GM18858 (cell line): ENCODE measurements around the gene OSBPL5.

Experiments
- ATAC-seq: cut with Tn5 transposase; IDR thresholded peaks from one replicate; pipeline ENCODE4 v1.9.1; 2021; ENCODE audit not compliant: unreplicated experiment

Gene OSBPL5

GRCh38 chr11:3198815-3199214 is 33.7 kb upstream of the OSBPL5 start:
- ATAC-seq = no peak

DNA sequence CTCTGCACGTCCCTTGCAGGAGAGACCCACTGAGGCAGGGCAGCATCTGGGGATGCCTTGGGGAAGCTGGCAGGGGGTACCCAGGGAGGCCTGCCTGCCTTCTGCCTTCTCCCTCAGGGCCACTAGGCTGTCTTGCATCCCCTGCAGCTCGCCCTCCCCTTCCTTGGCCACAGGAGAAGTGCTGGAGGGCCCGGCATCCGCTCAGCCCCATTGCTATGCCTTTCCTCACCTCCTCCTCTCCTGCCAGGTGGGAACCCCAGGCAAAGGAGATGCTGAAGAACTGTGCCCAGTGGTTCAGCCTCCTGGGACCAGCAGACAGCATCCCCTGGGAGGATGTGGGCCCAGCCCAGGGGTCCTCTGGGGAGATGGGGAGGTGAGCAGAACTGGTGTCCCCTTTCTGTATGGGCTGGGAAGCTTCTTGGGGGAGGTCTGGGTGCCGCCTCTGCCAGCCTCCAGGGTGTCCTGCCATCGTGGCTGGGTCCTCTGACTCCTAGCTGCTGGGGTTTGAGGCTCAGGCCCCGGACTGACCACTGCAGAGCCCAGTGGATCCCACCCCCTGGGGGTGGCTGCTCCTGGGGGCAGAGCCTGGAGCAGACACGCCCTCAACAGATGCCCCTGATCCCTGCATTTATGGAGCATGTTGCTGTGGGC is 32.9 kb upstream of the OSBPL5 start:
- no peak for ATAC-seq

DNA sequence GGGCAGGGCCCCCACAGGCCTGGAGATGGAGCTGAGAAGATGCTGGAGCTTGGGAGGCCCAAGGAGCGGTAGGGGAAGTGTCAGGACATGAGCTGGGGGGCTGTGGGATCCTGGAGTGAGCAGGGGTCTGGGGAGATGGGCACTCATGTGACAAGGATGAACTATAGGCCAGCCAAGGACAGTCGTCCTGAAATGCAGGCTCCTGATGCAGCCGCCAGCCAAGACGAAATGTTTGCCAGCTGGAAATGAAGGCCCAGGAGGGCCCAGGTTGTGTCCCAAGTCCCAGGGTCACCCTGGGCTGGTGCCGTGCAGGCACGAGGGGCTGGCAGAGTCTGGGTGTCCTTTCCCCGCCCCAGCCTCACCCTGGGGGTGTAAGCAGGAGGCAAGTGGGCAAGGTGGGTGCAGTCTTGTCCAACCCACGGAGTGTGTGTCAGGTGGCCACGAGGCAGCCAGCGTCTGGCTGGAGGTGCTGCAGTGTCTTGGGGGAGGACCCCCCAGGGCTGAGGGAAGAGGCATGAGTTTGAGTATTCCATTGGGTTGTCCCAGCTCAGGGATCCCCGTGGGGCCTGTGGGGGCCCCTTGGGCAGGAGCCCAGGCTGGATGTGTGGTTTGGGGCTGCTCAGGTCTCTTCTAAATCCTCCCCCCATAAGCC is 32.1 kb upstream of the OSBPL5 start:
- no peak for ATAC-seq

DNA sequence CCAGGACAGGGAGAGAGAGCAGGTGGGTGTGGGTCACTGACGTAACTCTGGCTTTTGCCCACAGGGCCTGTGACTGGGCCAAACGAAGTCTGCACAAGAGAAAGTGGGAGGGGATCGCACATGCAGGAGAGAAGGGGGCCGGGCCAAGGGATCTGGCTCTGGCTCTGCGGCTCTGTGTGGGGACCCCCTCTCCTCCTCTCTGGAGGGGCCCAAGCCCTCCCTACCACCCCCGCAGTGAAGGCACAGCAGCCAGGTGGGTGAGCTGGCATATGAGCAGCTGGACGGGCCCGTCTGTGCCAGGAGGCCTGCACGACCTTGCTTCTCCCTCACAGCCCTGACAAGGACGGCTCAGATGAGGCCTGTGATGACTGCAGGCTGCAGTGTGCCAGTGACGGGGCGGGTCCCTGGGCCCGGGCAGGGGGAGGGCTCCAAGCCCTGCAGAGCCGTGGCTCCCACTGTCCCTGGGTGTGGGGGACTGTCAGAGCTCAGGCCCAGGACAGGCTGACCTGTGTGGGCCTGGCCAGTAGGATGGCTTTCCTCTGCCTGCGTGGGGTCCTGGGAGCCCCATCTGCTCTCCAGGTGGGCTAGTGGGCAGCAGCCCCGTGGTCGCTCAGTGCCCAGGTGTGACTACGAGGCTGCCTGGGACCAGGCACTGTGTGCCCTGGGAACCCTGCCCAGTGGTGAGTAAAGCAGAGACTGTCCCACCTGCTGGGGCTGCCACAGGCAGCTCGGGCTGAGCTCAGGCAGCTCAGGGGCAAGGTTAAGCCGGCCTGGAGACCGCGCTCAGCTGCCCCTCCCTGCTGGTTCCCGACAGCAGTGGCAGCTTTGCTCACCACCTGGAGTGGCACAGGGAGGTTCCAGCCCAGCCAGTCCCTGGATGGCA is 31.3 kb upstream of the OSBPL5 start:
- no peak for ATAC-seq

- ATAC-seq = no peak
Observed at GRCh38 chr11:3195251-3196160, 30.4 kb upstream of the OSBPL5 start.

- ATAC-seq = no peak
Observed at GRCh38 chr11:3194016-3194816, 29.1 kb upstream of the OSBPL5 start.

GRCh38 chr11:3193373-3194015 is 28.4 kb upstream of the OSBPL5 start:
- ATAC-seq = no peak

DNA sequence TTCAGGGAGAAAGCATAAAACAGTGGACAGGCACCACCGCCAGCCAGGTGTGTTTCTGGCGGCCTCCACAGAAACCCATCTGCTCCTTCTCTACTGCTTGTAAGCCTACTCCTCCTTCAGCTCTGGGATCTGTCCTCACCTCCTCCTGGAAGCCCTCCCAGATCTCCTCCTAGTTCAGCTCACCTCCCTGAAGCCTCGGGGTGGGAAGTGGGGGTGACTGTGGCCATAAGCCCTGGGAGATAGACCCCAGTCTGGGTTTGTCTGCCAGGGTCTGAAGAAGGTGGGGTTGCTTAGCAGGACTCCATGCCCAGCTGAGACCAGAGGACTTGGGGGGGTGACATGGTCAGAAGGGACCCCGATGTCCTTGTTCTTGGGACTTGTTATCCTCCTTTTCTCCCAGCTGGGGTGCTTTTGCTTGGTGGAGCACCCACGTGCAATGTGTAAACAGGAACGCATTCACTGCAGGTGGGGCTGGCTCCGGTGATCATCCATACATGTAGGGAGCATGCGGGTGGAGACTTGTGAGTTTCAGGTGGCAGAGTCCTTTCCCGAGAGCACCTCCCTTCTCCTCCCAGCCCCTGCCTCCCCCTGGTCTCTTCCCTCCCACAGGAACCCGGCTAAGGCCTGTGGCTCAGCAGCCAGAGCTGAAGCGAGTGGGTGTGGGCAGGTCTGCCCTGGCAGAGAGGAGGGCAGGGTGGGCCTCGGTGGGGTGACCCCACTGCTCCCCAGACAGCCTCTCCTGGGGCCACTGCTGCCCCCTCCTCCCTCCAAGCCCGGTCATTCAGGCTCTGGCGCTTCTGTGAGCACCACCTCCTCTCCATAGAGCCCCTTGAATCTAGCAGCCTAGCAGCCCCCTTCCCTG is 27.6 kb upstream of the OSBPL5 start:
- no peak for ATAC-seq

GRCh38 chr11:3191586-3192324 is 26.6 kb upstream of the OSBPL5 start:
- ATAC-seq = no peak

- ATAC-seq = no peak
Observed at GRCh38 chr11:3190600-3190999, 25.5 kb upstream of the OSBPL5 start.

GRCh38 chr11:3189886-3190583 is 24.9 kb upstream of the OSBPL5 start:
- ATAC-seq = no peak

- ATAC-seq = no peak
Observed at GRCh38 chr11:3189196-3189843, 24.2 kb upstream of the OSBPL5 start.

- no peak for ATAC-seq
Observed at GRCh38 chr11:3188496-3189195, 23.5 kb upstream of the OSBPL5 start.

DNA sequence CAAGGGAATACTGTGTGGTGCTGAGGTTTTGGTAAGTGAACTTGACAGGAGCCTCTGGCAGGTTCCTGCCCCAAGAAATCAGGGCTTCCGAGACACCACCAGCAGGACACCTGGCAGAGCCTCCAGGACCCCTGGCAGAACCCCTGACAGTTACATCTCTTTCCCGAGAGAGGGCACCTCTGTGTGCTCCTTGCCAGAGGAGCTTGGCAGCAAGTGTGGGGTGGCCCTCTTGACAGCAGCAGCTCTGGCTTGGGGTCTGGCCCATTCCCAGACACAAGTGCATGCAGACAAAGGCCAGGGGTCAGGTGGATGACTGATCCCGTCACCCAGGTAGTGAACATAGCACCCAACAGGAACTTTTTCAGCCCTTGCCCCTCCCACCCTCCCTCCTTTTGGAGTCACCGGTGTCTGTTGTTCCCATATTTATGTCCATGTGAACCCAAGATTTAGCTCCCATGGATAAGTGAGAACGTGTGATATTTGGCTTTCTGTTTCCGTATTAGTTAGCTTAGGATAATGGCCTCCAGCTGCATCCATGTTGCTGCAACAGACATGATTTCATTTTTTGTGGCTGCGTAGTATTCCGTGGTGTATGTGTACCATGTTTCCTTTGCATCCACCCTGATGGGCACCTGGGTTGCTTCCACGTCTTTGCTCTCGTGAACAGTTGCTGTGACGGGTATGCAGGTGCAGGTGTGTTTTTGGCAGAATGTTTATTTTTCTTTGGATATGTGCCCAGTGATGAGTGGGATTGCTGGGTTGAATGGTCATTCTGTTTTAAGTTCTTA is 21.2 kb upstream of the OSBPL5 start:
- no peak for ATAC-seq

GRCh38 chr11:3184732-3185347 is 19.7 kb upstream of the OSBPL5 start:
- ATAC-seq = no peak
